Body of pancreas (tissue), 4 donors: ENCODE results near the gene COL4A2. TPM values are rescaled to one million over a fixed set of nuclear protein-coding genes. Genes with fewer than 3 reads are reported as not detected.
A peak's percentile ranks its signal among the peaks of the same experiment; 100 is the strongest.

Experiments used
- ATAC-seq: fragments of 150-250 bp; one replicate; pipeline ENCODE4 v1.9.1; 2016
- DNase-seq, 4 donors: peaks; one replicate each; pipeline ENCODE4 v3.0.0-alpha.2; 2019
- H3K27ac ChIP-seq, 4 donors: fragments of 200-600 bp; sonication (generic); 1 replicate in 3 of 4; 2 replicates in 1 of 4; pipeline versions ENCODE4 v1.5.1 to v1.6.1; 2016 to 2019; ENCODE audit warnings: mild to moderate bottlenecking in 1 of 4, mixed read lengths in 1 of 4, moderate library complexity in 1 of 4
- H3K27me3 ChIP-seq, 2 donors: fragments of 200-600 bp; sonication (generic); one replicate each; pipeline ENCODE4 v1.6.0; 2016; ENCODE audit warnings: mild to moderate bottlenecking in 1 of 2
- H3K36me3 ChIP-seq, 2 donors: fragments of 200-600 bp; sonication (generic); replicated peaks in 1 of 2; 2 replicates each; pipeline ENCODE4 v1.5.1; 2016; ENCODE audit warnings: low read depth in 2 of 2; ENCODE audit not compliant: insufficient read depth in 1 of 2
- H3K4me1 ChIP-seq: fragments of 200-600 bp; sonication (generic); one replicate; pipeline ENCODE4 v1.6.0; 2016
- H3K4me3 ChIP-seq, 2 donors: fragments of 200-600 bp; sonication (generic); 1 replicate in 1 of 2; 2 replicates in 1 of 2; pipeline ENCODE4 v1.5.1; 2016 to 2019
- H3K9me3 ChIP-seq, 3 donors: fragments of 200-600 bp; sonication (generic); 1 replicate in 2 of 3; 2 replicates in 1 of 3; pipeline ENCODE4 v1.5.1; 2016
- CTCF ChIP-seq, 7 experiments: fragments of 450-650 bp in 4 of 7; fragments of 200-600 bp in 3 of 7; sonication (generic) in 3 of 7; IDR thresholded peaks; one replicate each; pipeline ENCODE4 v1.5.1; 2016 to 2019; ENCODE audit warnings: antibody characterized with exemption in 7 of 7
- POLR2A ChIP-seq, 3 donors: fragments of 450-650 bp; IDR thresholded peaks; one replicate each; pipeline ENCODE4 v1.6.1; 2016; ENCODE audit warnings: antibody characterized with exemption in 3 of 3, mild to moderate bottlenecking in 2 of 3
- WGBS, 2 donors: methylation state at CpG; one replicate each; pipeline ENCODE4 v1.1.5; 2017; 5-methylcytosine and 5-hydroxymethylcytosine counted together
- intact Hi-C: fragments of 100-400 bp; cut with DNase I; formaldehyde crosslinking; loops from one replicate; pipeline ENCODE4 v1.15.1; 2023
- total RNA-seq, 2 donors: library from RNA; depleted of rRNA; stranded (reverse); fragments of >200 nt; gene quantifications; one replicate each; pipeline ENCODE4 v1.1.0, GENCODE V29; 2016

The COL4A2 gene
- total RNA-seq, 2 donors from 2014 or later, result 69.3 to 230 TPM

- WGBS, 2 donors, result 48 to 80% methylated on average over 2 of the region's 2 CpGs
- TF ChIP-seq CTCF (IDR thresholded peaks at IDR 0.05), result no peak
- TF ChIP-seq POLR2A (IDR thresholded peaks at IDR 0.05), result no peak
- no peak for ATAC-seq
These were observed 92.7 kb downstream of the COL4A2 start for GRCh38 chr13:110399801-110400200.

DNA sequence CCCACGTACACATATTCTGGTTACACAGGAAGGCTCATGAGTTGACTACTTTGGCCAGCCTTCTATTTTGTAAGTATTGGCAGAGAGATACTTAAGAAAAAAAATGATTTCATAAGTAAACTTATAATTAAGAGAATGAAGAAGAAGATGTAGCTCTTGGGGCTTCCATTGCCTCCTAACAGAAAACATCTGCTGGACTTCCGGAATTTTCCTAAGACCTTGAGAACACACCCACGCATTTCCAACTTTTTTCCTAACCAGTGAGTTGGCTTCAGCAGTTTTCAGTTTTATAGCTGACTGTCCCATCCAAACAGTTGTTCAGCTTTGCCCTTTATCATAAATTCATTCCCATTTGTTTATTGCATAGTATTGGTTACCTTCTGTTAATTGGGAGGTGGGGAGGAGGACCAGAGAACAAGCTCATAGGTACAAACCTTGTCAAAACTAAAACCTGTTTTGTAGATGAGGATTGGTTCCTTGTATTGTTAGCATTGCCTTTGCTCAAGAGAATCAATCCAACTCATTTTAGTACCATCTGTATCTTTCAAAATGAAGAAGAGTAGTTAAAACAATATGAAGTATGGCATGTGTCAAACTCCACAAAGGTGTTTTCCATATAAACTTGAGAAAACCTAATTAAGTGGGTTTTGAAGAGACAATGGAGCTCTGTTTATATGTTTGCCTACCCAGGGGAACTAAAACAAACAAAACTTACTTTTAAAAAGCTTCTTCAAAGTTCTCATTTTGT lies 93.9 kb downstream of the COL4A2 start:
- Histone ChIP-seq H3K4me3 (no peak overlapping the region), H3K36me3 (no peaks in the 10 kb centered on the region), H3K27ac (no peak overlapping the region), H3K9me3 (no peaks in the 10 kb centered on the region), H3K4me1 (peaks cover 7% of the 10 kb centered on the region), H3K27me3 (no peaks in the 10 kb centered on the region)
- TF ChIP-seq POLR2A (IDR thresholded peaks at IDR 0.05) (no peak), CTCF (IDR thresholded peaks at IDR 0.05) (no peak)
- DNase-seq (peak in 1 of 4 donors; percentile 28), ATAC-seq (peak; percentile 12)
- 39 to 63% methylated on average over 3 of the region's 3 CpGs for WGBS, 2 donors
- intact Hi-C loops, result no loop called here

More at GRCh38 chr13:110399801-110400200, 92.7 kb downstream of the COL4A2 start:
- peaks cover 7% of the 10 kb centered on the region for H3K4me1 ChIP-seq
- peak overlapping the region in 1 of 4 donors; percentile 3 for H3K27ac ChIP-seq
- no peaks in the 10 kb centered on the region for H3K27me3 ChIP-seq
- intact Hi-C loops, result no loop called here
- no peak for DNase-seq
- no peak overlapping the region for H3K4me3 ChIP-seq
- H3K9me3 ChIP-seq, result no peaks in the 10 kb centered on the region
- H3K36me3 ChIP-seq, result no peaks in the 10 kb centered on the region

DNA sequence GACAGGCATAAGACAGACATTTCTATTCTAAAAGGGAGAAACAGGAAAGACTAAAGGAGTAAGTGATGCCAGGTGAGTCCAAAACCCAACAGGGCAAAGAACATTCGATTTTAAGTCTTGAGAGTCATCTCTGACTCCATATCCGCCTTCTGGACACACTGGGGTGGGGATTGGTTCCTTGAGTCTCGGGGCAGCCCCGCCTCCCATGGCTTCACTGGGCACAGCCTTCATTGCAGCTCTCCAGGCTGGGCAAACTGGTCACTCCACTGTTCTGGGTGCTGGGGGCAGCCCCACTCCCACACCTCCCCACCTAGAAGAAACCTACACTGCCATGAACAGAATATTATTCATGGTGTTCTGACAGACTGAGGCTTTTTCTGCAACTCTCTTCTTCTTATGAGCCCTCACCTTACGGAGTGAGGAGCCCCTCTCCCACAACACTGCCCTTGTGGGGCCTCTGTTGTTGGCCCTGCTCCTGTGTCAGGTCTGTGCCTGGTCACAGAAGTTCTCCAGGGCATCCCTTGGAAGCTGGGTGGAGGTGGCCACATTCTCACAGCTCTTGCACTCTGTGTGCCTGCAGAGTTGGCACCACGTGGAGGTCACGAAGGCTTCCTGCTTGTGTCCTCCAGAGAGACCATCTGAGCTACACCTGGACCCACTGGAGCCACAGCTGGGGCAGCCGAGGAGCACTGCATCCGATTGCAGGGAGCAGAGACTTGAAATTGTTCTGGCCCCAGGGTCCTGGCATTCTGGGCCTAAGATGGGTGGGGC lies 95.4 kb downstream of the COL4A2 start:
- DNase-seq (no peak), ATAC-seq (no peak)
- H3K4me1 ChIP-seq, result no peaks in the 10 kb centered on the region
- no peaks in the 10 kb centered on the region for H3K36me3 ChIP-seq
- H3K27me3 ChIP-seq, result no peaks in the 10 kb centered on the region
- 76 to 79% methylated on average over 5 to 9 of the region's 9 CpGs for WGBS, 2 donors
- no peak for TF ChIP-seq CTCF (IDR thresholded peaks at IDR 0.05)
- no peak for TF ChIP-seq POLR2A (IDR thresholded peaks at IDR 0.05)
- H3K4me3 ChIP-seq, result no peak overlapping the region
- intact Hi-C loops, result no loop called here
- no peaks in the 10 kb centered on the region for H3K9me3 ChIP-seq
- no peak overlapping the region for H3K27ac ChIP-seq

GRCh38 chr13:110403315-110403714 lies 96.2 kb downstream of the COL4A2 start:
- Histone ChIP-seq H3K9me3 (no peaks in the 10 kb centered on the region), H3K4me3 (no peak overlapping the region), H3K36me3 (no peaks in the 10 kb centered on the region), H3K27ac (no peak overlapping the region), H3K27me3 (no peaks in the 10 kb centered on the region), H3K4me1 (no peaks in the 10 kb centered on the region)
- WGBS, 2 donors, result 81 to 89% methylated on average over 1 of the region's 1 CpG
- TF ChIP-seq CTCF (IDR thresholded peaks at IDR 0.05), result no peak
- intact Hi-C loops, result no loop called here
- no peak for ATAC-seq
- no peak for DNase-seq
